SKM-1 (cell line): ENCODE results near the gene HLA-DPA1.
A peak's percentile ranks its signal among the peaks of the same experiment; 100 is the strongest.

Experiments used
- DNase-seq: peaks from one replicate; lab custom pipeline; 2025; ENCODE audit not compliant: unreplicated experiment; lab: John Stamatoyannopoulos, UW

HLA-DPA1 gene

DNA sequence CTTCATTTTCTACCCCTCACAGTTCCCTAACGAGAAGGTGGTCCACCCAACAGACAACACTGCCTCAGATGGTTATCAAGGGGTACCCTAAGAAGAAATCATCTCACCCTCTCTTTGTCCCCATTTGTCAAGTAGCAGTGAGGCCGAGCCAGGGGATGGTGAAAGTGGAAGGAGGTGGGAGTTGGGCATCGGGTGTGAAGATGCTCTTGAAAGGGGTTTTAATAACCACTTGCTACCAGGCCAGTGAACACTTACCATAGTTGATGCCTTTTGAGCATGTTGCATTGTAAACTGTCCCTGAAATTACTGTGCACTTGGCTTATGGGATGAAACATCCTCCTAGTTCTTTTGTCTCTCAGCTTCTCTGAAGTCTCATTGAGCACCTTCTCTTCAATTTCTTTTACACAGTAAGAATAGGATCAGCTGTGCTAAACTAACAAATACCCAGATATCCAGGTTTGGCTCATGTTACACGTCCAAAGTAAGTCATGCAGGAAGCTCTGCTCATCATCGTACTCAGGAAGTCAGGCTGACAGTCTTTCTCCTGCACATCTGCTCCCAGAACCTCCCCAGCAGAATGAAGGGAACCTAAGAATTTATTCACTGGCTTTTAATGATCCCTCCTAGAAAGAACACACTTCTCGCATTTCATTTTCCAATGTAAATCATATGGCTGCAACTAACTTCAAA, 15.6 kb upstream of the HLA-DPA1 start:
- DNase-seq: no peak

GRCh38 chr6:33088258-33088930, 14.9 kb upstream of the HLA-DPA1 start:
- DNase-seq: no peak

- DNase-seq: no peak
Observed at GRCh38 chr6:33085627-33086026, 12.2 kb upstream of the HLA-DPA1 start.

DNA sequence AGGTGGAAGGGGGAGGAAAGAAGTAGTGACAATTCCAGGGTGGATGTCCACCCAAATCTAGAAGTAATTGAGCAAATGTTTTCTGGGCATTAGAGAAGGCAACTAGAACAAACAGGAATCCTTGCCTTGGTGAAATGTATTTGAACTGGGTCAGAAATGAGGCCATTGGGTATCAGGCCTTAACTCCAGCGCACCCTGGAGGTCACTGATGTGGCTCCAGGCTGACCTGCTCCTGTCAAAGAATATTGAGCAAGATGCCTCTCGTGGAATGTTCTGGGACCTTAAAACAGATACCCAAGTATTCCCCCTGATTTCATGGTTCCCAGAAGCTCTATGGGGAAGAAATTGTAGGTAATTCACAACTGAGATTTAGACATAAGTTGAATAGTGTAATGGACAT, 9.3 kb upstream of the HLA-DPA1 start:
- DNase-seq: peak; percentile 34

DNA sequence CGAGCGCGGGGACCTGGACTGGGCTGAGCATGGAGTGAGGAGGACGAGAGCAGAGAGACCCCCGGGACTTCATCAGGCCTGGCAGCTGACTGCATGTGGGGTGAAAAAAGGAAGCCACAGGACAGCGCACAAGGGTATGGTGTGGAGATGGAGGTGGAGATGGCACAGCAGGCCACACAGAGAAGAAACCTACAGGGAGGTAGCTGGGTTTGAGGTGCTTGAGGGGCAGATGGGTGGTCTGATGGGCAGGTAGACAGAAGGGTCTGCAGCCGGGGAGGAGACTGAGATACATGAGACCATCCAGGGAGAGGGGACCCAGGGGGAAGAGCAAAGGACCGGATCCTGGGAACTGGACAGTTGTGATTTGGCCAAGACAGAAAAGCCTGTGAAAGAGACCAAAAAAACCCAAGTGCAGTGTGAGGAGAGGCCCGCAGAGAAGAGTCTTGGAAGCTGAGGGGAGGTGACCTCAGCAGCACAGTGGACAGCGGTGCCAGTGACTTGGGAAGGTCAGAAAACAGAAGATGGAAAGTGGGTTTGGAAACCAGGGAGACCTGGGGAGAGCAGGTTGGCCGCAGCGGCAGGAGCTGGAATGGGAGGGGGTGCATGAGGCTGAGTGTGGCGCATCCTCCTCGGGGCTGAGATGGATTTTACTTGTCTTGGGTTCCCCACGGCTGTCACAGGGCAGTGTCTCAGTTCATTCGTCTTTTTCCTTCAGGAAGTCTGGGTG, 7.8 kb upstream of the HLA-DPA1 start:
- no peak for DNase-seq

GRCh38 chr6:33080127-33081089, 7.0 kb upstream of the HLA-DPA1 start:
- DNase-seq: no peak

DNA sequence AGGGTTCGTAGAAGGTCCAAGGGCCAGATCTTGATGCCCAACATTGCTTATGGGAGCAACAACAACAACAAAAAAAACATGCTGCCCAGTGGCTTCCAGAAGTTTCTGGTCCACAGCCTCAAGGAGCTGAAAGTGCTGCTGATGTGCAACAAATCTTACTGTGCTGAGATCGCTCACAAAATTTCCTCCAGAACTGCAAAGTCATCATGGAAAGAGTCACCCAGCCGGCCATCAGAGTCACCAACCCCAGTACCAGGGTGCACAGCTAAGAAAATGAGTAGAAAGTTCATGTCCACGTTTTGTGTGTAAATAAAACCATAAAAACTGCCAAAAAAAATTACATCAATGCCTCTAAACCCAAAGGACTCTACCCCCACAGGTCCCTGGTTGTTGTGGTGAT, 6.1 kb upstream of the HLA-DPA1 start:
- no peak for DNase-seq

- no peak for DNase-seq
Observed at GRCh38 chr6:33078919-33079521, 5.6 kb upstream of the HLA-DPA1 start.

GRCh38 chr6:33078442-33078841, 5.0 kb upstream of the HLA-DPA1 start:
- DNase-seq: no peak

GRCh38 chr6:33077908-33078307, 4.5 kb upstream of the HLA-DPA1 start:
- DNase-seq: no peak

DNA sequence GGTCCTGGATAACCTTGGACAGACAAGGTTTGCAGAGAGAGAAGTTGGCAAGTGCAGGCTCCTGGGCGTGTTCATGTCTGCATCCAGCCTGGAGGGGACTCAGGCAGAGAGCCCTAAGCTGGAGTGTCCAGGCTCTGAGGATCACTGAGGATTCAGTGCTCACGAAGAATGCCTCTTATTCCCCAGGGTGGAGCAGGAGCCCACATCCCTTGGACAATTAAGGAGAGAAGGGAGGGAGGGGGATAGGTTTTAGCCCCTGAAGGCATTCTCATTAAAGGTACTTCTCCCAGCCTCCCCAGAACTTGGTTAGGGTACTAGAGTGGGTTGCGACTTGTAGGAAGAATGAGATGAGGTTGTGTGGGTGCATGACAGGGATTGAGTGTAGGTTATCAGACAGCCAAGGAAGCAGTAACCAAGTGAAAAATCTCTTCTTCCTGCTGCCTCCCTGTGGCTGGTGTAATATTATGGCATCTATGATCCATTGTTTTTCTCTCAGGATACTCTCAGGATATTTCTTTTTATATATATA, 3.0 kb upstream of the HLA-DPA1 start:
- DNase-seq: no peak

DNA sequence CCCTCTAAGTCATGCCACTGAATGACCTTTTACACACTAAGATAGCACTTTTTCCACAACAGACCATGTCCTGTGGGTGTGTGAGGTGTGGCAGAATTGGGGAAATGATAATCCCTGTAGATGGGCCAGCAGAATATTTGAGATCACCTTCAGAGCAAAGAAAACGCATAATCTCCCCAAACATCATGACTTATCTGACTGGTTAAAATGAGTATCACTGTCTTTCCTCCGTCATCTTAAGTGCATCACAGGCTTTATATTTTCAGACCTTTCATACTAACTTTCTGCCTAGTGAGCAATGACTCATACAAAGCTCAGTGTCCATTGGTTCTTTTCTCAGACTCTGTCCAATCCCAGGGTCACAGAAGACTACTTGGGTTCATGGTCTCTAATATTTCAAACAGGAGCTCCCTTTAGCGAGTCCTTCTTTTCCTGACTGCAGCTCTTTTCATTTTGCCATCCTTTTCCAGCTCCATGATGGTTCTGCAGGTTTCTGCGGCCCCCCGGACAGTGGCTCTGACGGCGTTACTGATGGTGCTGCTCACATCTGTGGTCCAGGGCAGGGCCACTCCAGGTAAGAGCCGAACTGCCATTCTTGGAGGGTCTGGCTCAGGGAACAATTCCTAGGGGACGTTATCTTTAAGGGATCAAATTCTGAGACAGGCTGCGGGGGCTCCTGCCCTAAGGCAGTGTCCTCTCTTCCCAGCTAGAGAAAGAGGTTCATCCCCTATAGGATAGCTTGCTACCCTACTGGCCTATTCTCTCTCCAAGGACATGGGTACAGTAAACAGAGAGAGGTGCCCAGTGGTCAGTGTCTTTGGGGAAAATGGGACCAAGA, 2.3 kb upstream of the HLA-DPA1 start, which contains the start of gene HLA-DPB1:
TSS of gene HLA-DPB1 (plus strand) at position 423 of the 838 bp plus-strand sequence. CDS start at position 475, 52 bp downstream.
- DNase-seq: peak; percentile 45

DNA sequence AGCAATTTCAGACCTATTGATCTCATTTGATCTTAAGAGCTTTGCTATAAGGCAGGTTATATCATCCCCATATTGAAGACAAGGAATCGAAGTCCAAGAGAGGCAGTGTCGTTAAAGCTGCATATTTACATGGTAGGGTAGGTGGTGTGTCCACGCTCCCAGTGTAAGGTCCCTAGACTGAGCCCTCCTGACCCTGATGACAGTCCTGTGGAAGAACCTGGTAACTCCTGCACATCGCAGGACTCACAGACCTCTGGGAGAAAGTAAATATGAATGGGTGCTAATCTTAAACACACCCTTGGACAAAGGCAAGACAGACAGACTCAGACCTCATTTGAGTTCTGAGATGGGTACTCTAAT, 1.7 kb upstream of the HLA-DPA1 start:
- DNase-seq: no peak

GRCh38 chr6:33072508-33073100, 845 bp downstream of the HLA-DPA1 start:
- no peak for DNase-seq

- DNase-seq: no peak
Observed at GRCh38 chr6:33071569-33071968, 1.9 kb downstream of the HLA-DPA1 start.

GRCh38 chr6:33070909-33071308, 2.5 kb downstream of the HLA-DPA1 start:
- DNase-seq: no peak

GRCh38 chr6:33069021-33069738, 4.3 kb downstream of the HLA-DPA1 start:
- DNase-seq: no peak

DNA sequence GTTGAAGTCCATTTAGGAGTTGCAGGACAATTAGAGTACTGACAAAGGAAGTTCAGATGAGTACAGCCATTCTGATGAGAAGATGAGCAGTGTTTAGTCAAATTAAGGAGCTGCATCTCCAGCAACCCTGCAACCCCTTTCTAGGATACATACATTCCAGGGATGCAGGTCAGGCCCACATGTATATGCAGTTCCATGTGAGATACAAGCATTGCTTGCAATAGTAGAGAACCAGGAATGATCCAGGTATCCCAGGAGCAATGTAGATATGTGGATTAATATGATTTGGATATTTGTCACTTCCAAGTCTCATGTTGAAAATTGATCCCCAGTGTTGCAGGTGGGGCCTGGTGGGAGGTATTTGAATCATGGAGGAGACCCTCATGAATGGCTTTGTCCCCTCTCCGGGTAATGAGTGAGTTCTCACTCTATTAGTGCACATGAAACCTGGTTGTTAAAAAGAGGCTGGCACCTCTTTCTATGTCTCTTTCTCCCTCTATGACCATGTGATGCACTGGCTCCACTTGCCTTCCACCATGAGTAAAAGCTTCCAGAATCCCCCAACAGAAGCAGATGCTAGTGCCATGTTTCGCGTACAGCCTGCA, 6.4 kb downstream of the HLA-DPA1 start:
- DNase-seq: no peak
